K562 (cell line): ENCODE data around the gene AFF3. TPM values are rescaled to one million over a fixed set of nuclear protein-coding genes. Genes with fewer than 3 reads are reported as not detected.

ENCODE experiments used
- REST ChIP-seq, 2 experiments: fragments of 450-650 bp; formaldehyde crosslinking in 1 of 2; IDR thresholded peaks; 2 replicates each; pipeline versions ENCODE4 v1.4.0 to v1.6.1; 2014 to 2020; ENCODE audit warnings: mild to moderate bottlenecking in 2 of 2, borderline replicate concordance in 1 of 2, low read depth in 1 of 2
- polyA plus RNA-seq, 8 experiments: library from polyadenylated mRNA; depleted of rRNA in 4 of 8; stranded (reverse) in 5 of 8; unstranded in 3 of 8; fragments of >200 nt; fragmentation: Nextera tagmentation in 2 of 8; fragmentation: Illumina TruSeq in 1 of 8; extraction: Ambion mirVana in 2 of 8; extraction: Trizol in 1 of 8; gene quantifications; 2 replicates each; pipeline versions ENCODE4 v1.2.1 to v1.2.3, GENCODE V29; 2011 to 2014; ENCODE audit warnings: inconsistent platforms in 1 of 8, missing spikeins in 1 of 8
- total RNA-seq, 7 experiments: library from RNA; depleted of rRNA in 6 of 7; stranded (reverse); fragments of >200 nt in 6 of 7; fragmentation: Illumina TruSeq in 2 of 7; extraction: Trizol in 2 of 7; gene quantifications; 2 replicates each; pipeline versions ENCODE4 v1.2.1 to v1.2.3, GENCODE V29; 2011 to 2021; ENCODE audit warnings: low replicate concordance in 1 of 7

The AFF3 gene
- total and polyA plus RNA-seq, 9 of the 15 experiments (the other 6 are each of a cell fraction or from before 2014, with no cell fraction given), result 0.02 to 0.11 TPM; not detected in 7

GRCh38 chr2:99600981-99601651, 541.3 kb downstream of the AFF3 start (continued):
- TF ChIP-seq REST (IDR thresholded peaks at IDR 0.05; ENCODE audit: borderline replicate concordance) (peak; percentile 27; the same call in 1 of the 2 replicates), REST (CRISPR knock-in tag; IDR thresholded peaks at IDR 0.05; ENCODE audit: low read depth) (no peak)
- TF ChIP-seq, all 486 proteins: peak for 3
